Left ventricle myocardium superior (tissue), 1 donor: ENCODE results near the gene BAZ2B. TPM values are rescaled to one million over a fixed set of nuclear protein-coding genes. Genes with fewer than 3 reads are reported as not detected.
A peak's percentile ranks its signal among the peaks of the same experiment; 100 is the strongest.
"Not testable (repeated sequence)": the region's sequence is repeated elsewhere in the genome, so short reads cannot be mapped to it uniquely, and the experiment has no call there.

Experiments used
- ATAC-seq: fragments of 200-7000 bp; cut with Tn5 transposase; one replicate; pipeline ENCODE4 v1.9.1; 2020; ENCODE audit warnings: mild to moderate bottlenecking, moderate library complexity
- DNase-seq: peaks from one replicate; pipeline ENCODE4 v3.0.0-alpha.2; 2020
- intact Hi-C: fragments of 100-400 bp; cut with micrococcal nuclease; formaldehyde crosslinking; loops from one replicate; pipeline ENCODE4 v1.11.0; 2022
- total RNA-seq: library from RNA; stranded (reverse); fragmentation: NEBNext Ultra II Directional; extraction: Animal tissue kit (Norgen Biotek cat#: 25700); gene quantifications from one replicate; pipeline ENCODE4 v1.2.1, GENCODE V29; 2021
- donor health status: DM: no; HTN: yes; CAD: no; lungs with severe emphysema.

The BAZ2B gene
- total RNA-seq, 1 donor from 2014 or later, result 38.6 TPM

GRCh38 chr2:159546716-159547430, 69.5 kb downstream of the BAZ2B start:
- no peak for ATAC-seq
- DNase-seq, result no peak
- intact Hi-C loops, result no loop called here

GRCh38 chr2:159546039-159546438, 70.3 kb downstream of the BAZ2B start:
- DNase-seq (no peak), ATAC-seq (no peak)
- intact Hi-C loops, result no loop called here

- DNase-seq, result no peak
- ATAC-seq, result no peak
- intact Hi-C loops, result no loop called here
Observed at GRCh38 chr2:159545085-159545484, 71.3 kb downstream of the BAZ2B start.

DNA sequence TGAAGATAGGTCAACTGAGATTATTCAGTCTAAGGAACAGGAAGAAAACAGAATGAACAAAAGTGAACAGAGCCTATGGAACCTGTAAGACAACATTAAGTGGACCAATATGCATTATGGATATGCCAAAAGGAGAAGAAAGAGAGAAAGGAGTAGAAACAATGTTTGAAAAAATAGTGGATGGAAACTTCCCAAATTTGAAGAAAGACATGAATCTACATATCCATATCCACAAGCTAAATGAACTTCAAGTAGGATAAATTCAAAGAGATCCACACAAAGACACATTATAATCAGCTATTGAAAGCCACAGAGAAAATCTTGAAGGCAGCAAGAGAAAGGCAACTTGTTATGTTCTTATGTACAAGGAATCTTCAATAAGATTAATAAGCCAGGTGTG, 74.2 kb downstream of the BAZ2B start:
- ATAC-seq (no peak), DNase-seq (no peak)
- intact Hi-C loops, result no loop called here

GRCh38 chr2:159539701-159540100, 76.6 kb downstream of the BAZ2B start:
- ATAC-seq (no peak), DNase-seq (no peak)
- intact Hi-C loops, result loop anchor here (2.0 kb wide), 1 partner anchor 61 kb away; no protein-coding TSS in a partner anchor

DNA sequence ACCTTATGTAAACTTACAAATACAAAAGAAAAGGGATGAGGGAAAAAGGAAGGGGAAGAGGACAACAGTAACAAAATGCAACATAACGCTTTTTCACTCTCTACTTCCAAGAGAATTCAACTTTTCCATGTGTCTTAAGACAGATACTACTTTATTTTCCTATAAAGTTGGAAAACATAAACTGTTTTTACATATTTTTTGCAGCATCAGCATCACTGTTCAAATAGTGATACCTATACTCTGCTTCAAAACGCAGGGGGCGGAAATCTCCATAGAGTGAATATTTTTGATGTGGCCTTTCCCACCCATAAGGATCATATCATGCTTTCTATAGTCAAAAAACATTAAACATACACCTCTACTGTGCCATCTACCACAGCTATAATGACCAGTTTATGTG, 77.5 kb downstream of the BAZ2B start:
- intact Hi-C loops, result no loop called here
- DNase-seq (no peak), ATAC-seq (no peak)

DNA sequence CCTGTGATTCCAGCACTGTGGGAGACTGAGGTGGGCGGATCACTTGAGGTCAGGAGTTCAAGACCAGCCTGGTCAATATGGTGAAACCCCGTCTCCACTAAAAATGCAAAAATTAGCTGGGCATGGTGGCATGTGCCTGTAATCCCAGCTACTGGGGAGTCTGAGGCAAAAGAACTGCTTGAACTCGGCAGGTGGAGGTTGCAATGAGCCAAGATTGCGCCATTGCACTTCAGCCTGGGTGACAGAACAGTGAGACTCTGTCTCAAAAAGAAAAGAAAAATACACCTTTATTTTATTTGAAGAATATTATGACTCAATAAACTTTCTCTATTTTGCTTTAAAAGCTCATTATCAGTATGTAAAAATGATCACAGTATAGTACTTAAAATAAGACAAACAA, 81.1 kb downstream of the BAZ2B start:
- ATAC-seq, DNase-seq, intact Hi-C loops: not testable (repeated sequence)

- intact Hi-C loops, result no loop called here
- ATAC-seq (no peak), DNase-seq (no peak)
Observed at GRCh38 chr2:159531475-159531874, 84.9 kb downstream of the BAZ2B start.

DNA sequence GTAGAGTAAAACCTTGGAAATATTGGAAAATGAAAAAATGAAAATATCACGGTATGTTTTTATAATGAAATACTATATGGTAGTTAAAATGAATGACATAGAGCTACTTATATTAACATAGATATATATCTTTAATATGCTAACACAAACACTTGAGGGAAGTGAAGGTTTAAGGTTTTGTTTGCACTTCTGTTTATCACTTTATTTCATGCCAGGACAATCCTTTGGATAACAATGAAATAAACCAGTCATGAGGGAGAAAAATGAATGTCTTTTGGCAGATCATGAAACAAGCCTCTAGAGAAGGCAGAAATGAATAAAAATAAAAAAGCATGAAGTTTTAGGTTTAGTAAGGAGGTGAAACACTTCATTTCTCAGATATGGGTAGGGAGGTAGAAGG, 89.9 kb downstream of the BAZ2B start:
- no peak for ATAC-seq
- intact Hi-C loops, result no loop called here
- DNase-seq, result no peak

DNA sequence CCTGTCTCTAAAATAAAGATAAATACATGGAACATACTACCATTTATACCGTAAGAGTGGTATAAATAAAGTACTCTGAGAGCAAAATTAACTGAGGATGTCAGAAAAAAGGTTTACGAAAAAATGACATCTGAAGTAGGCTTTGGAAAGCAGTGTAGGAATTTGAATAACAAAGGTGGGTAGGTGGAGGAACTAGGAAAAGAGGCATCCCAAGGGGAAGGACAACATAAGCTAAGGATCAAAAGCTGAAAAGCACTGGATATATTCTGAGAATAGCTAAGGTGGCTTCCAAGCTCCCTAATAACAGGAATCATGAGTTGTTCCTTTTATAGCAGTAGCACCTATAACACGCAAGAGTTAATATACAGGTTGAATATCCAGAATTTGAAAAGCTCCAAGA, 91.3 kb downstream of the BAZ2B start:
- DNase-seq, result no peak
- no peak for ATAC-seq
- intact Hi-C loops, result no loop called here

GRCh38 chr2:159521272-159521671, 95.1 kb downstream of the BAZ2B start:
- DNase-seq (no peak), ATAC-seq (no peak)
- intact Hi-C loops, result no loop called here

GRCh38 chr2:159518321-159519005, 97.9 kb downstream of the BAZ2B start:
- DNase-seq, result no peak
- ATAC-seq, result peak; percentile 24
- intact Hi-C loops, result no loop called here

GRCh38 chr2:159516241-159516758, 100.0 kb downstream of the BAZ2B start:
- intact Hi-C loops, result no loop called here
- ATAC-seq (peak; percentile 77), DNase-seq (no peak)

DNA sequence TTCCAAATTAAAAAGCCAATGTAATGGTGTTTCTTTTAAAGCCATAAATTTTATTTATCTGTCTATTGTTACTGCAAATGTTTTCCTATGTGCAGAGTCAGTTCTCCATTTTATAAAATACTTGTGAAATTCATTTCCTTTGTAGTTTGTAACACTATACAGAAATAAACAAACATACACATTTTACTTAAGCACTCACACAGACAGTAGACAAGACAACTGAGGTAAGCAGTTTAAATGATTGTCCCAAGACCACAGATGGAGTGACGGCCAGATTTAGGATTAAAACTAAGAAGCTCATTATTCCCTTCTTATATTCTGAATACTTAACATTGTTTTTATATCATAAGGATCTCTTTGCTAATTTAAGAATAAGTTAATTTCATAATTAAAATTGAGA, 100.9 kb downstream of the BAZ2B start:
- DNase-seq (no peak), ATAC-seq (peak; percentile 21)
- intact Hi-C loops, result no loop called here

GRCh38 chr2:159513745-159514144, 102.6 kb downstream of the BAZ2B start:
- ATAC-seq, result no peak
- intact Hi-C loops, result no loop called here
- no peak for DNase-seq

DNA sequence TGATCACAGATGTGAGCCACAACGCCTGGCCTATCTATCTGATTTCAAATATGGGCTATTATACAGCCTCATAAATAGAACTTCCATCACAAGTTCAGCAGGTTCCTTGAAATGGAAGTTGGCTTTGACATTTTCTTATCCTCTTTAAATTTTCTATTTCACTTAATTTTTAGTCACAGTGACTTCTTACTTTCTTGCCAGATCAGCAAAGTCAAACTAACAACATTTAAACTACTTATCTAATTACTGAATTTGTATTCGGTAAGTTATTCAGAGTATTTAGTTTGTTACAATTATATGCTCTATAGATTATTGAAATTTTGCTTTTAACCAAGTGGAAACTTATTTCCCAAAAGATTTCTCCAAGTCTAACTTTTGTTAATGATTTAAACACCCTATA, 108.2 kb downstream of the BAZ2B start:
- ATAC-seq, result no peak
- no peak for DNase-seq
- intact Hi-C loops, result no loop called here

DNA sequence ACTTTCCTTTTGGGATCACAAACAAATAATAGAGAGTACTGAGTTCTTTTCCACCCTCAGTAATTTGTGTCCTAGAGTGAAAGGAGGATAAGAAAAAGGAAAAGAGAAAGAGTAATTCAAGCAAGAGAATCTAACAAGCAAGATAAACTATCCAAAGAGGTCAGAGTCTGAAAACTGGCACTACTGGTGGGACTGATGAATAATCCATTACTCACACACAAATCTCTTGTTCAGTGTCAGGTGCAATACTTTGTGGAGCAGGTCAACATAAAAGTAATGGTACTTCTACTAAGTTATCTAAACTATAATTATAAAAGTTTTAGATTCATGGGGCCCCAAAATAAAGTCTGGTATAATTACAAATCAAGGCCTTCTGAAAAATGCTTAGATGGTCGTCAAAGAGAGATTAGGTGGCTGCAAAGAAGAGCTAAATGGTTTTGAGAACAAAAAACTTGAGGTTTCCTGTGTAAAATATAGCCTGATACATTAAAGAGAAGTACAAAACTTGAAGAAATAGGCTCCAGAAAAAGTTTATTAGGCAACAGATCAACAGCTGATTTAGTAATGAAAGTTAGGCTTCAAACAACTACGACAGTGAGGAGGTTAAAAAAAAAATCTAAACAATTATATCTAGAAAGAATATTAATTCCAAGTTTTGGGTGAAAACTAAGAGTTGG, 109.4 kb downstream of the BAZ2B start:
- intact Hi-C loops, result no loop called here
- no peak for ATAC-seq
- no peak for DNase-seq

GRCh38 chr2:159506202-159506601, 110.1 kb downstream of the BAZ2B start:
- no peak for ATAC-seq
- DNase-seq, result no peak
- intact Hi-C loops, result no loop called here

- DNase-seq (no peak), ATAC-seq (no peak)
- intact Hi-C loops, result no loop called here
Observed at GRCh38 chr2:159505196-159505595, 111.2 kb downstream of the BAZ2B start.

DNA sequence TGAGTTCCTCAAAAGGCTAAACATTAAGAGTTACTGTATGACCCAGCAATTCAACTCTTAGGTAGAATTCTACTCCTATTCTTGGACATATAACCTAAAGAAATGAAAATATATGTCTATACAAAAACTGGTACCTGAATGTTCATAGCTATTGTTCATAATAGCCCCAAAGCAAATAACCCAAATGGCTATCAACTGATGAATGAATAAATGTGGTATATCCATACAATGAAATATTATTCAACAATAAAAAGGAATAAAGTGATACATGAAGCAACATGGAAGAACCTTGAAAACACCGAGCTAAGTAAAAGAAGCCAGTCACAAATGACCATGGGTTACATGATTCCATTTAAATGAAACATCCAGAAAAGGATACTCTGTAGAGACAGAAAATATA, 114.6 kb downstream of the BAZ2B start:
- no peak for DNase-seq
- ATAC-seq, result no peak
- intact Hi-C loops, result no loop called here
